Endodermal cell (in vitro differentiated cells): ENCODE results near the gene LGI2. TPM values are rescaled to one million over a fixed set of nuclear protein-coding genes. Genes with fewer than 3 reads are reported as not detected.

Experiments used
- DNase-seq: peaks from one replicate; pipeline ENCODE4 v3.0.0-alpha.2; 2017
- H3K27ac ChIP-seq: 2 replicates; pipeline ENCODE4 v1.5.1; 2013; ENCODE audit warnings: mild to moderate bottlenecking, low read depth, low read length, moderate library complexity
- H3K27me3 ChIP-seq: 2 replicates; pipeline ENCODE4 v1.6.1; 2013; ENCODE audit warnings: mild to moderate bottlenecking, low read length, moderate library complexity; ENCODE audit not compliant: insufficient read depth, control insufficient read depth, poor library complexity, severe bottlenecking
- H3K36me3 ChIP-seq: 2 replicates; pipeline ENCODE4 v1.7.0; 2013; ENCODE audit warnings: mild to moderate bottlenecking, low read length, moderate library complexity; ENCODE audit not compliant: control insufficient read depth, insufficient read depth
- H3K4me1 ChIP-seq: one replicate; pipeline ENCODE4 v1.7.0; 2013; ENCODE audit warnings: low read length; ENCODE audit not compliant: control insufficient read depth, insufficient read depth
- H3K4me3 ChIP-seq: 2 replicates; pipeline ENCODE4 v1.5.1; 2013; ENCODE audit warnings: mild to moderate bottlenecking, low read length, moderate library complexity
- H3K9ac ChIP-seq: 2 replicates; pipeline ENCODE4 v1.6.1; 2013; ENCODE audit warnings: mild to moderate bottlenecking, low read length, moderate library complexity; ENCODE audit not compliant: poor library complexity, severe bottlenecking; ENCODE audit errors: extremely low read depth
- H3K9me3 ChIP-seq: 2 replicates; pipeline ENCODE4 v1.6.1; 2013; ENCODE audit warnings: mild to moderate bottlenecking, low read length, moderate library complexity; ENCODE audit not compliant: control insufficient read depth
- H3K27ac Mint-ChIP-seq: 2 replicates; pipeline ENCODE4 v1.8.0; 2020; ENCODE audit warnings: mixed read lengths
- H3K27me3 Mint-ChIP-seq: 2 replicates; pipeline ENCODE4 v1.8.0; 2021; ENCODE audit warnings: mild to moderate bottlenecking, mixed read lengths; ENCODE audit not compliant: insufficient read depth
- H3K36me3 Mint-ChIP-seq: 2 replicates; pipeline ENCODE4 v1.8.0; 2020; ENCODE audit warnings: low read depth, mixed read lengths
- H3K4me1 Mint-ChIP-seq: 2 replicates; pipeline ENCODE4 v1.8.0; 2020; ENCODE audit warnings: mixed read lengths
- H3K4me3 Mint-ChIP-seq: 2 replicates; pipeline ENCODE4 v1.8.0; 2020; ENCODE audit warnings: mild to moderate bottlenecking, moderate library complexity, mixed read lengths
- H3K9me3 Mint-ChIP-seq: 2 replicates; pipeline ENCODE4 v1.8.0; 2020; ENCODE audit warnings: mild to moderate bottlenecking, mixed read lengths
- CTCF ChIP-seq: fragments of 200-600 bp; sonication (generic); conservative IDR thresholded peaks from 2 replicates; pipeline ENCODE4 v1.5.0; 2021; ENCODE audit warnings: antibody characterized with exemption, mild to moderate bottlenecking
- WGBS, 2 experiments: methylation state at CpG; one replicate each; pipeline versions ENCODE4 v1.1.5 to v1.1.7; 2013; ENCODE audit warnings: missing lambda C conversion rate in 2 of 2, mixed read lengths in 1 of 2; ENCODE audit not compliant: insufficient coverage in 1 of 2, insufficient read length in 1 of 2; 5-methylcytosine and 5-hydroxymethylcytosine counted together
- total RNA-seq, 2 donors: library from RNA; stranded (reverse); fragmentation: NEBNext Ultra II Directional in 1 of 2; extraction: Animal tissue kit (Norgen Biotek cat#: 25700) in 1 of 2; gene quantifications; 2 replicates in 1 of 2; 3 replicates in 1 of 2; pipeline ENCODE4 v1.2.1, GENCODE V29; 2021

LGI2 gene
- total RNA-seq, 2 donors from 2014 or later: 6.5 to 15.9 TPM

- peaks cover 6% of the 10 kb centered on the region for H3K4me1 Mint-ChIP-seq
Observed at GRCh38 chr4:24993551-24994080, 37.1 kb downstream of the LGI2 start.

GRCh38 chr4:24992968-24993367, 37.8 kb downstream of the LGI2 start:
- H3K36me3 Mint-ChIP-seq: no peaks in the 10 kb centered on the region
- no peak overlapping the region for H3K27ac Mint-ChIP-seq
- DNase-seq: no peak
- Histone ChIP-seq H3K9me3 (peaks cover under 1% of the 10 kb centered on the region), H3K36me3 (no peaks in the 10 kb centered on the region), H3K9ac (no peak overlapping the region), H3K4me1 (no peaks in the 10 kb centered on the region), H3K27me3 (no peaks in the 10 kb centered on the region), H3K4me3 (no peak overlapping the region), H3K27ac (no peak overlapping the region)
- no peaks in the 10 kb centered on the region for H3K27me3 Mint-ChIP-seq
- H3K4me3 Mint-ChIP-seq: no peak overlapping the region
- no peak for TF ChIP-seq CTCF
- 100% methylated on average over 1 of the region's 1 CpG; no CpG with 5 or more reads in 1 of the 2 experiments for WGBS, 2 experiments
- peaks cover 2% of the 10 kb centered on the region for H3K9me3 Mint-ChIP-seq
- peaks cover 6% of the 10 kb centered on the region for H3K4me1 Mint-ChIP-seq

More at GRCh38 chr4:24993551-24994080, 37.1 kb downstream of the LGI2 start:
- DNase-seq: no peak
- Mint-ChIP-seq H3K27me3 (no peaks in the 10 kb centered on the region), H3K27ac (no peak overlapping the region), H3K4me3 (no peak overlapping the region), H3K36me3 (no peaks in the 10 kb centered on the region), H3K9me3 (peaks cover 2% of the 10 kb centered on the region)
- Histone ChIP-seq H3K4me1 (no peaks in the 10 kb centered on the region), H3K4me3 (no peak overlapping the region), H3K27me3 (no peaks in the 10 kb centered on the region), H3K27ac (no peak overlapping the region), H3K36me3 (no peaks in the 10 kb centered on the region), H3K9ac (no peak overlapping the region), H3K9me3 (no peaks in the 10 kb centered on the region)
- WGBS, 2 experiments: 83 to 93% methylated on average over 4 to 5 of the region's 5 CpGs
- no peak for TF ChIP-seq CTCF

DNA sequence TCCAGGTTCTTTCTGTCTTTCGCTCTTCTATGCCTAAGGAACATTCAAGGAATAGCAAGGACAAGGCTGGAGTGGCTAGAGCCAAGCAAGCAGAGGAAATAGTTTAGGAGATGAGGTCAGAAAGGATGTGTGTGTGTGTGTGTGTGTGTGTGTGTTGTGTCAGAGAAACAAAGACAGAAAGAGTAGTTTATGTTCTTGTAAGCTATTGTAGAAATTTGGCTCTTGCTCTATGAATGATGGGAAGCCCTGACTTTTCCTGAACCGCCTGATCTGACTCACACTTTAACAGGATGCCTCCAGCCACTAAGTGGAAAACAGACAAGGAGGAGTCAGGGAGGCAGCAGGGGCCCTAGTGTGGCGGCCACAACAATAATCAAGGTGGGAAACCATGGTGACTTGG, 39.7 kb downstream of the LGI2 start:
- Histone ChIP-seq H3K9me3 (peaks cover 8% of the 10 kb centered on the region), H3K4me1 (no peaks in the 10 kb centered on the region), H3K36me3 (no peaks in the 10 kb centered on the region), H3K27ac (no peak overlapping the region), H3K9ac (no peak overlapping the region), H3K4me3 (no peak overlapping the region), H3K27me3 (no peaks in the 10 kb centered on the region)
- TF ChIP-seq CTCF: no peak
- no peak overlapping the region for H3K4me3 Mint-ChIP-seq
- DNase-seq: no peak
- H3K27ac Mint-ChIP-seq: no peak overlapping the region
- H3K4me1 Mint-ChIP-seq: peaks cover 6% of the 10 kb centered on the region
- H3K27me3 Mint-ChIP-seq: no peaks in the 10 kb centered on the region
- H3K9me3 Mint-ChIP-seq: peaks cover 2% of the 10 kb centered on the region
- 93% methylated on average over 3 of the region's 3 CpGs; no CpG with 5 or more reads in 1 of the 2 experiments for WGBS, 2 experiments
- H3K36me3 Mint-ChIP-seq: no peaks in the 10 kb centered on the region
